GM06990 (cell line): ENCODE measurements around the gene YBX1.

Source experiments
- DNase-seq: peaks from one replicate; pipeline ENCODE4 v3.0.0-alpha.2; 2011; ENCODE audit not compliant: insufficient read length; ENCODE audit errors: extremely low read depth
- H3K27me3 ChIP-seq: replicated peaks from 2 replicates; pipeline ENCODE4 v1.6.0; 2011; ENCODE audit warnings: low read length; ENCODE audit not compliant: control insufficient read depth, insufficient read depth
- H3K36me3 ChIP-seq: 2 replicates; pipeline ENCODE4 v1.5.1; 2011; ENCODE audit warnings: low read length; ENCODE audit not compliant: control insufficient read depth, insufficient read depth
- H3K4me3 ChIP-seq: replicated peaks from 2 replicates; pipeline ENCODE4 v1.5.1; 2011; ENCODE audit warnings: low read depth, mild to moderate bottlenecking, control low read depth, low read length
- CTCF ChIP-seq: IDR thresholded peaks from 2 replicates; pipeline ENCODE4 v1.5.1; 2011; ENCODE audit warnings: low read length, control low read depth, mild to moderate bottlenecking, inconsistent platforms; ENCODE audit not compliant: insufficient read depth, poor library complexity, severe bottlenecking

The YBX1 gene

DNA sequence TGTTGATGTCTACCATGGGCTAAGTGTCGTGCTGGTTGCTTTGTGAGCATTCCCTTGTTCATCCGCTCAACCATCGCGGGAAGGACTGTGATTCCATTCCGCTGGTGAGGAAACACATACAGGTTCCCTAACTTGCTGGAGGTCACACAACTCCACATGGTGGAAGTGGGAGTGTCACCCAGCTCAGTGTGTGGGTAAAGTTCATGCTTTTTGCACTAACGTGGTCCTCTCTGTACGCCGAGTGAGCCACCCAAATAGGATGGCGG lies 61.9 kb downstream of the YBX1 start:
- peaks cover 18% of the 10 kb centered on the region for H3K36me3 ChIP-seq
- DNase-seq, result no peak
- no peak for TF ChIP-seq CTCF
- H3K27me3 ChIP-seq, result no peaks in the 10 kb centered on the region
- H3K4me3 ChIP-seq, result no peak overlapping the region

GRCh38 chr1:42745851-42746250 lies 63.6 kb downstream of the YBX1 start:
- DNase-seq, result no peak
- Histone ChIP-seq H3K36me3 (peaks cover 23% of the 10 kb centered on the region), H3K4me3 (no peak overlapping the region), H3K27me3 (no peaks in the 10 kb centered on the region)
- TF ChIP-seq CTCF, result no peak

- Histone ChIP-seq H3K4me3 (no peak overlapping the region), H3K27me3 (no peaks in the 10 kb centered on the region), H3K36me3 (peaks cover 23% of the 10 kb centered on the region)
- no peak for TF ChIP-seq CTCF
- DNase-seq, result no peak
Measured at GRCh38 chr1:42746436-42747105, 64.4 kb downstream of the YBX1 start.

GRCh38 chr1:42747125-42747524 lies 64.9 kb downstream of the YBX1 start:
- no peak overlapping the region for H3K4me3 ChIP-seq
- H3K36me3 ChIP-seq, result peaks cover 27% of the 10 kb centered on the region
- no peak for DNase-seq
- H3K27me3 ChIP-seq, result no peaks in the 10 kb centered on the region
- peak; percentile 78 for TF ChIP-seq CTCF

- no peak for DNase-seq
- Histone ChIP-seq H3K4me3 (no peak overlapping the region), H3K36me3 (peaks cover 33% of the 10 kb centered on the region), H3K27me3 (no peaks in the 10 kb centered on the region)
- TF ChIP-seq CTCF, result no peak
Measured at GRCh38 chr1:42748021-42748420, 65.8 kb downstream of the YBX1 start.
